ENCODE results near the gene DACH1. TPM values are rescaled to one million over a fixed set of nuclear protein-coding genes. Genes with fewer than 3 reads are reported as not detected.

Gene DACH1
- total RNA-seq, 1 donor from 2014 or later: not detected

DNA sequence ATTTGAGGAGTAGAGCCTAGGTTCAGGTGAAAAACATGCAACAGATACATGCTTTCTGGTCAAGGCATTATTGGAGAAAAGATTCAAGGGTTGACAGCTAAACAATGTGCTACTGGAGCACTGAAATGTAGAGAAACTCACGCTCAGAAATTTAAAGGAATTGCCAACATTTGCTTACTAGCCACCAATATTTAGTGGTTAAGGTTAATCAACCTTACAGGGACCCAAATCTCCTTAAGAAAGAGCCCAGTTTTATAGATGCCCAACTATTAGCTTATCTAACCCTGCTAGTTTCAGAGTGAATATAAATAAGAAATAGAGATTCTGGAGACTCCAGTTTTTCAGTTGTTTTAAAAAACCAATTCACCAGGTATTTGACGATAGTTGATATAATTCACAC, 203.6 kb downstream of the DACH1 start:
- FAIRE-seq (no peak), DNase-seq (ENCODE audit: low read depth) (no peak)
- Histone ChIP-seq H3K36me3 (ENCODE audit: control insufficient read depth, insufficient read depth, low read length) (no peaks in the 10 kb centered on the region), H3K27me3 (ENCODE audit: control insufficient read depth, insufficient read depth, low read length) (no peaks in the 10 kb centered on the region), H3K4me3 (ENCODE audit: low read depth, low read length) (no peak overlapping the region)
- no peak for TF ChIP-seq CTCF (IDR thresholded peaks at IDR 0.05; ENCODE audit: insufficient read depth, low read length, severe bottlenecking)

DNA sequence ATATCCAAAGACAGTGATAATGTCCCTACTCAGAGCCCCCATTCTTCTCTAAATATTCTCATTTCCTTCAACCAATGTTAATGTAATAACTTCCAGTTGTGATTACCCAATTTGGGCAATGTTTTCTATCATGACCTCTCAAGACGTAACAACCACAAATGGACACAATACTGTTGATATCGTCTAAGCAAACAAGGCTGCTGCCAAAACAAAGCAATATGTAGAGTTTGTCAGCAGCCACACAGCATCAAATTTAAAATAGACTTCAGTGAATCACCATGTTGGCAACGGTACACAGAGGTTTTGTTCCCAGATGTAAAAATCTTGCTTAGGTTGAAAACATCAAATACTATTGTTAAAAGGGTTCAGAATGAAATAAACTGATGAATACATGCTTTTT, 205.1 kb downstream of the DACH1 start:
- no peaks in the 10 kb centered on the region for H3K36me3 ChIP-seq (ENCODE audit: control insufficient read depth, insufficient read depth, low read length)
- no peaks in the 10 kb centered on the region for H3K27me3 ChIP-seq (ENCODE audit: control insufficient read depth, insufficient read depth, low read length)
- FAIRE-seq (no peak), DNase-seq (ENCODE audit: low read depth) (no peak)
- no peak for TF ChIP-seq CTCF (IDR thresholded peaks at IDR 0.05; ENCODE audit: insufficient read depth, low read length, severe bottlenecking)
- no peak overlapping the region for H3K4me3 ChIP-seq (ENCODE audit: low read depth, low read length)

GRCh38 chr13:71659404-71659803, 207.6 kb downstream of the DACH1 start:
- DNase-seq (ENCODE audit: low read depth): no peak
- no peak for TF ChIP-seq CTCF (IDR thresholded peaks at IDR 0.05; ENCODE audit: insufficient read depth, low read length, severe bottlenecking)
- Histone ChIP-seq H3K4me3 (ENCODE audit: low read depth, low read length) (no peak overlapping the region), H3K27me3 (ENCODE audit: control insufficient read depth, insufficient read depth, low read length) (no peaks in the 10 kb centered on the region), H3K36me3 (ENCODE audit: control insufficient read depth, insufficient read depth, low read length) (no peaks in the 10 kb centered on the region)
- no peak for FAIRE-seq

- no peaks in the 10 kb centered on the region for H3K36me3 ChIP-seq (ENCODE audit: control insufficient read depth, insufficient read depth, low read length)
- no peak for DNase-seq (ENCODE audit: low read depth)
- TF ChIP-seq CTCF (IDR thresholded peaks at IDR 0.05; ENCODE audit: insufficient read depth, low read length, severe bottlenecking): no peak
- no peak overlapping the region for H3K4me3 ChIP-seq (ENCODE audit: low read depth, low read length)
- no peaks in the 10 kb centered on the region for H3K27me3 ChIP-seq (ENCODE audit: control insufficient read depth, insufficient read depth, low read length)
- no peak for FAIRE-seq
Observed at GRCh38 chr13:71645467-71645866, 221.5 kb downstream of the DACH1 start.

DNA sequence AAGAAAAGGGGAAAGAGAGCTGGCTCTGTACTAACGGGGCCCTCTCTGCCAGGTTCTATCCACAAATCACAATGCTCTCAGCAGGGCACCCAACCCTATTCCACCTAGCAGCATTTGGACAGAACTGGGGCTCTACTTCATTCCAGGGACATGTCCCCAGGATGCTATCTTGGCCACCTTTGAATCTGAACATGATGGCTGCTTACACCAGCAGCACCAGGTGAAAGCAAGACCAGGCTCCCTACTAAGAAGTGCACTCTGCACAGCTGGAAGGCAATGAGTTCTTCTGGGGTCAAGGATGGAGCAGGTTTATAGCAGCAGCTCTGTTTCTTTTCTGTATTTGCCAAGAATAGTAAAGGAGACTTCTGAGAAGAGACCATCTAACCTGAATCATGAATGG, 222.4 kb downstream of the DACH1 start:
- FAIRE-seq: no peak

More for the DNA sequence above, 222.4 kb downstream of the DACH1 start:
- DNase-seq (ENCODE audit: low read depth): no peak
- Histone ChIP-seq H3K4me3 (ENCODE audit: low read depth, low read length) (no peak overlapping the region), H3K27me3 (ENCODE audit: control insufficient read depth, insufficient read depth, low read length) (no peaks in the 10 kb centered on the region), H3K36me3 (ENCODE audit: control insufficient read depth, insufficient read depth, low read length) (no peaks in the 10 kb centered on the region)
- TF ChIP-seq CTCF (IDR thresholded peaks at IDR 0.05; ENCODE audit: insufficient read depth, low read length, severe bottlenecking): no peak

All from bronchial epithelial cell (primary cell).